ENCODE results near the gene DYRK2. TPM values are rescaled to one million over a fixed set of nuclear protein-coding genes. Genes with fewer than 3 reads are reported as not detected.

DYRK2 gene
- total RNA-seq, 1 experiment from 2014 or later, result 20.6 TPM

DNA sequence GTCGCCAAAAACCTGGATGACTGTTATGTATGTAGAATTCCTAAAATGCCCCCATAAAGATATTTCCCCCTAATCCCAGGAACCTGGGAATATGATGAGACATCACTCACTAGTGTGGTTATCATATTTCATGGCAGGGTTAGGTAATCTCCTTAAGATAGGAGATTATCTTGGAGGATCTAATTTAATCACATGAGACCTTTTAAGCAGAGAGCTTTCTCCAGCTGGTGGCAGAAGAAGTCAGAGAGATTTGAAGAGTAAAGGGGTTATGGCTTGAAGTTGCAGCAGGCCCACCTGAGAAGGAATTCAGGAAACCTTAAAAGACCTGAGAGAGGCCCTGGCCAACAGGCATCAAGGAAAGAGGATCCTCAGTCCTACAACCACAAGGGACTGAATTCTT, 53.6 kb downstream of the DYRK2 start:
- DNase-seq (no peak), ATAC-seq (no peak)
- ChIA-PET CTCF (no interaction called here), POLR2A (ENCODE audit: unreplicated experiment) (no interaction called here)
- no peaks in the 10 kb centered on the region for H3F3A ChIP-seq (ENCODE audit: low read length, unreplicated experiment)
- H3K9me3 ChIP-seq (ENCODE audit: low read length), result no peaks in the 10 kb centered on the region
- H3K4me1 ChIP-seq (ENCODE audit: insufficient read depth, low read length), result peaks cover 43% of the 10 kb centered on the region
- TF ChIP-seq EZH2phosphoT487 (IDR thresholded peaks at IDR 0.05; ENCODE audit: borderline replicate concordance, low read length), result no peak
- TF ChIP-seq CTCF (conservative IDR thresholded peaks at IDR 0.05; ENCODE audit: low read depth, low read length), result no peak
- no peak for TF ChIP-seq EZH2 (IDR thresholded peaks at IDR 0.05; ENCODE audit: low read length, unreplicated experiment)
- no peak overlapping the region for H3K9ac ChIP-seq (ENCODE audit: low read length)
- no peaks in the 10 kb centered on the region for H3K9me2 ChIP-seq (replicated peaks; ENCODE audit: low read length)
- no peak overlapping the region for H3K4me2 ChIP-seq (ENCODE audit: low read length)
- H4K20me1 ChIP-seq (ENCODE audit: low read length), result no peaks in the 10 kb centered on the region
- no peak overlapping the region for H2AFZ ChIP-seq (ENCODE audit: low read length)
- H3K4me3 ChIP-seq (ENCODE audit: low read length), result no peak overlapping the region
- H3K27me3 ChIP-seq (ENCODE audit: low read length), result no peaks in the 10 kb centered on the region
- H3K79me2 ChIP-seq (ENCODE audit: low read length), result no peaks in the 10 kb centered on the region
- no peaks in the 10 kb centered on the region for H3K36me3 ChIP-seq (ENCODE audit: low read depth, low read length)
- intact Hi-C loops (cut with micrococcal nuclease), result no loop called here
- H3K27ac ChIP-seq (ENCODE audit: low read length), result no peak overlapping the region
- no TSS peak for BruUV-seq (replicated peaks)

GRCh38 chr12:67704071-67704470, 55.5 kb downstream of the DYRK2 start:
- H3K4me2 ChIP-seq (ENCODE audit: low read length), result no peak overlapping the region
- BruUV-seq (replicated peaks), result no TSS peak
- H4K20me1 ChIP-seq (ENCODE audit: low read length), result no peaks in the 10 kb centered on the region
- ChIA-PET POLR2A (ENCODE audit: unreplicated experiment) (no interaction called here), CTCF (no interaction called here)
- no peak overlapping the region for H3K27ac ChIP-seq (ENCODE audit: low read length)
- TF ChIP-seq EZH2phosphoT487 (IDR thresholded peaks at IDR 0.05; ENCODE audit: borderline replicate concordance, low read length) (no peak), EZH2 (IDR thresholded peaks at IDR 0.05; ENCODE audit: low read length, unreplicated experiment) (no peak), CTCF (conservative IDR thresholded peaks at IDR 0.05; ENCODE audit: low read depth, low read length) (no peak)
- intact Hi-C loops (cut with micrococcal nuclease), result no loop called here
- ATAC-seq, result no peak
- no peaks in the 10 kb centered on the region for H3K9me3 ChIP-seq (ENCODE audit: low read length)
- no peaks in the 10 kb centered on the region for H3K9me2 ChIP-seq (replicated peaks; ENCODE audit: low read length)
- H3K4me3 ChIP-seq (ENCODE audit: low read length), result no peak overlapping the region
- peaks cover 25% of the 10 kb centered on the region for H3K4me1 ChIP-seq (ENCODE audit: insufficient read depth, low read length)
- no peak overlapping the region for H2AFZ ChIP-seq (ENCODE audit: low read length)
- H3K9ac ChIP-seq (ENCODE audit: low read length), result no peak overlapping the region
- H3K36me3 ChIP-seq (ENCODE audit: low read depth, low read length), result no peaks in the 10 kb centered on the region
- no peaks in the 10 kb centered on the region for H3K79me2 ChIP-seq (ENCODE audit: low read length)
- H3F3A ChIP-seq (ENCODE audit: low read length, unreplicated experiment), result no peaks in the 10 kb centered on the region
- no peak for DNase-seq
- H3K27me3 ChIP-seq (ENCODE audit: low read length), result no peaks in the 10 kb centered on the region

- no peaks in the 10 kb centered on the region for H3K27me3 ChIP-seq (ENCODE audit: low read length)
- H3K9me3 ChIP-seq (ENCODE audit: low read length), result no peaks in the 10 kb centered on the region
- ChIA-PET CTCF (no interaction called here), POLR2A (ENCODE audit: unreplicated experiment) (no interaction called here)
- no peak overlapping the region for H2AFZ ChIP-seq (ENCODE audit: low read length)
- H3K36me3 ChIP-seq (ENCODE audit: low read depth, low read length), result no peaks in the 10 kb centered on the region
- no peaks in the 10 kb centered on the region for H3F3A ChIP-seq (ENCODE audit: low read length, unreplicated experiment)
- no peaks in the 10 kb centered on the region for H3K9me2 ChIP-seq (replicated peaks; ENCODE audit: low read length)
- no peak for TF ChIP-seq CTCF (conservative IDR thresholded peaks at IDR 0.05; ENCODE audit: low read depth, low read length)
- TF ChIP-seq EZH2phosphoT487 (IDR thresholded peaks at IDR 0.05; ENCODE audit: borderline replicate concordance, low read length), result no peak
- no peak for TF ChIP-seq EZH2 (IDR thresholded peaks at IDR 0.05; ENCODE audit: low read length, unreplicated experiment)
- H3K4me3 ChIP-seq (ENCODE audit: low read length), result no peak overlapping the region
- DNase-seq (peak; percentile 88), ATAC-seq (peak; percentile 79)
- no peaks in the 10 kb centered on the region for H3K79me2 ChIP-seq (ENCODE audit: low read length)
- peak overlapping the region; percentile 41 for H3K4me2 ChIP-seq (ENCODE audit: low read length)
- BruUV-seq (replicated peaks), result no TSS peak
- no peaks in the 10 kb centered on the region for H4K20me1 ChIP-seq (ENCODE audit: low read length)
- peak overlapping the region; percentile 19 for H3K27ac ChIP-seq (ENCODE audit: low read length)
- intact Hi-C loops (cut with micrococcal nuclease), result loop anchor here (5.0 kb wide), 3 partner anchors 42 to 237 kb away; no protein-coding TSS in a partner anchor
- H3K9ac ChIP-seq (ENCODE audit: low read length), result no peak overlapping the region
- H3K4me1 ChIP-seq (ENCODE audit: insufficient read depth, low read length), result peaks cover 39% of the 10 kb centered on the region
Observed at GRCh38 chr12:67705394-67706370, 57.1 kb downstream of the DYRK2 start.
